ENCODE data around the gene ENC1. TPM values are rescaled to one million over a fixed set of nuclear protein-coding genes. Genes with fewer than 3 reads are reported as not detected.

The ENC1 gene
- total and polyA plus RNA-seq, 2 of the 8 experiments (the other 6 are each of a cell fraction or from before 2014, with no cell fraction given): 5.5 to 13.2 TPM

GRCh38 chr5:74627646-74628279, 12.8 kb downstream of the ENC1 start:
- Histone ChIP-seq H3K36me3 (ENCODE audit: control insufficient read depth in 2 of 4, insufficient read depth in 4 of 4, low read length in 3 of 4) (no peaks in the 10 kb centered on the region), H2AK5ac (ENCODE audit: low read depth, low read length) (no peak overlapping the region; the same call in 1 of the 2 replicates), H3K79me2 (ENCODE audit: control insufficient read depth in 1 of 2, insufficient read depth in 2 of 2, low read length in 2 of 2) (no peaks in the 10 kb centered on the region), H4K8ac (ENCODE audit: extremely low read depth, insufficient read depth, low read length) (no peak overlapping the region), H4K20me1 (replicated peaks in 1 of 2; ENCODE audit: control insufficient read depth in 1 of 2, insufficient read depth in 2 of 2, low read length in 2 of 2) (no peaks in the 10 kb centered on the region), H4K91ac (replicated peaks; ENCODE audit: insufficient read length, low read length) (no peak overlapping the region), H4K5ac (ENCODE audit: insufficient read length, low read depth, low read length) (no peak overlapping the region), H3K79me1 (ENCODE audit: low read depth, low read length) (no peaks in the 10 kb centered on the region), H3K56ac (replicated peaks; ENCODE audit: insufficient read length, low read depth, low read length) (no peak overlapping the region), H3K14ac (ENCODE audit: insufficient read length) (no peak overlapping the region), H3K27ac (ENCODE audit: low read depth, low read length) (no peak overlapping the region), H3K4me3 (ENCODE audit: extremely low read depth in 1 of 4, insufficient read depth in 2 of 4, low read depth in 3 of 4, low read length in 4 of 4) (no peak overlapping the region), H3K23me2 (ENCODE audit: low read depth, low read length) (peaks cover 1% of the 10 kb centered on the region; the same call in 1 of the 2 replicates), H2BK120ac (replicated peaks; ENCODE audit: low read depth, low read length) (no peak overlapping the region), H3K27me3 (replicated peaks in 1 of 4; ENCODE audit: control insufficient read depth in 3 of 4, extremely low read depth in 1 of 4, insufficient read depth in 3 of 4, low read length in 3 of 4) (no peaks in the 10 kb centered on the region), H2BK12ac (ENCODE audit: low read depth, low read length) (no peak overlapping the region), H3K4ac (replicated peaks; ENCODE audit: insufficient read length, low read depth, low read length) (no peak overlapping the region), H2BK20ac (ENCODE audit: low read length) (no peak overlapping the region), H3K23ac (ENCODE audit: insufficient read length) (no peak overlapping the region), H3K9me3 (ENCODE audit: insufficient read depth in 2 of 2, low read depth in 1 of 2, low read length in 1 of 2) (no peaks in the 10 kb centered on the region), H3K9ac (replicated peaks in 1 of 4; ENCODE audit: extremely low read depth in 1 of 4, low read depth in 3 of 4, low read length in 3 of 4) (no peak overlapping the region), H3K4me1 (replicated peaks in 1 of 4; ENCODE audit: control insufficient read depth in 3 of 4, insufficient read depth in 4 of 4, low read length in 3 of 4) (peaks cover 2 to 20% (median 15%) of the 10 kb centered on the region in 4 experiments), H2BK15ac (ENCODE audit: low read length) (no peak overlapping the region), H2BK5ac (ENCODE audit: low read depth, low read length) (no peak overlapping the region), H2AFZ (ENCODE audit: low read length) (no peak overlapping the region), H3K18ac (ENCODE audit: extremely low read depth, low read length) (no peak overlapping the region), H3K4me2 (ENCODE audit: insufficient read depth in 1 of 2, low read depth in 2 of 2, low read length in 2 of 2) (no peak overlapping the region)
- ChIA-PET POLR2A (ENCODE audit: partially characterized antibody) (interaction anchor here (1.9 kb wide), 1 partner anchor 13 kb away, joined by 13 read pairs; the partner anchor contains the start of gene ENC1), CTCF (ENCODE audit: partially characterized antibody) (interaction anchor here (0.7 to 4.4 kb wide), 7 partner anchors 8 to 682 kb away, joined by 3 to 23 read pairs (median 3); no protein-coding TSS in a partner anchor)
- FAIRE-seq (no peak), DNase-seq (ENCODE audit: low read depth in 1 of 2, low spot score in 2 of 2) (no peak)
- 72% methylated on average over 4 of the region's 4 CpGs; no CpG with 5 or more reads in 1 of the 2 experiments for WGBS, 2 experiments (ENCODE audit: extremely low coverage in 1 of 2, insufficient coverage in 1 of 2, insufficient read length in 1 of 2, insufficient replicate concordance in 2 of 2, low coverage in 1 of 2, low lambda C conversion rate in 2 of 2, missing lambda C conversion rate in 1 of 2)
- TF ChIP-seq RNF2 (IDR thresholded peaks at IDR 0.05; ENCODE audit: borderline replicate concordance, low read depth, low read length, missing control alignments, poor library complexity, severe bottlenecking) (no peak), TCF12 (IDR thresholded peaks at IDR 0.05; ENCODE audit: low read depth, low read length) (no peak), KDM1A (IDR thresholded peaks at IDR 0.05; ENCODE audit: borderline replicate concordance, low read length) (no peak)
